Measurements from ENCODE around the gene TFPI. TPM values are rescaled to one million over a fixed set of nuclear protein-coding genes. Genes with fewer than 3 reads are reported as not detected.

TFPI gene
- total and polyA plus RNA-seq, 7 donors, result 2.3 to 83.1 (median 29.3) TPM

DNA sequence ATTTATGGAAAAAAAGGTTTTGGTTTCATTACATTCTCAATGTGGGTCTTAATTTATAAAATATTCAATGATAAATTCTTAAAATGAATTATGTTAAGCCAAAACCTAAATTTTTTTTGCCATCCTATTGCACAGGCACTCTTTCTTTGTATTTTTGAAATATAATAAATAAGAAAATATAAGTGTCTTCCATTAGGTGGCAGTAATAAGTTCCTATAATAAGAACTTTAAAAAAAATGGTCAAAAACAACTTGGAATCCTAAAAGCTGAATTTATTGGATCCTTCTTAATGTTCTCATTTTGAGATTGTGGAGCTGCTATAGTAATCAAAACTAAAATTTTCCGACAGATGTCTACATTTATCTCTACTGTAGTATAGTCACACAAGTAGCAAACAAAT is 111.9 kb downstream of the TFPI start:
- no peak for TF ChIP-seq POLR2AphosphoS5 (IDR thresholded peaks at IDR 0.05)
- no peak for TF ChIP-seq CTCF (IDR thresholded peaks at IDR 0.05)
- TF ChIP-seq EP300 (IDR thresholded peaks at IDR 0.05), result no peak
- no peak for TF ChIP-seq POLR2A (IDR thresholded peaks at IDR 0.05)
- Histone ChIP-seq H3K27ac (no peak overlapping the region), H3K36me3 (no peaks in the 10 kb centered on the region), H3K4me3 (no peak overlapping the region), H3K4me1 (no peaks in the 10 kb centered on the region), H3K27me3 (no peaks in the 10 kb centered on the region), H3K9me3 (no peaks in the 10 kb centered on the region)
- 76 to 87% methylated on average over 1 of the region's 1 CpG for WGBS, 2 donors
- intact Hi-C loops (cut with DNase I), result no loop called here
- DNase-seq, result no peak

DNA sequence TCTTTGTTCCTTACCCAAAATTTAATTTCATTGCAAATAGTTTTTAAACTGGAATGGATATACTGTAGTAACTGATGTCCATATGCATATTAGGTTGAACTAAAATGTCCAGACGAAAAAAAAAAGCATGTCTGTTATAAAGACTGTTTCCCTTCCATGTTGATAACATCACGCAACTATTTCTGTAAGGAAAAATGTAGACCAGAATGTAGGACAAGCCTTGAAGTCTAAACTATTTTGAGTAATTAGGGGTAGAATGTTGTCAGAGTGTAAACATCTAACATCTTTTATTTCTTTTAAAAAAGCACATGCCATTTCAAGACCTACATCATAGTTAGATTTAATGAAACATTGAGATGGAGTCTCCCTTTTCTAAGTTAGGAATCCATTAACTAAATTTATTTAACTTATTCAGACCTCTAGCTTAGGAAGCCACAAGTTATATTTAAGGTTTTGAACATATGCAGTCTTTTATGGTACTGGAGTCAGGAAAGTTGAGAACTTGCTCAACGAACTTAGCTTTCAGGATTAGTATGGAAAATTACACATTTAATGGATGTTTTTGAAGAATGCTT is 114.0 kb downstream of the TFPI start:
- Histone ChIP-seq H3K36me3 (no peaks in the 10 kb centered on the region), H3K27ac (no peak overlapping the region), H3K9me3 (no peaks in the 10 kb centered on the region), H3K4me1 (no peaks in the 10 kb centered on the region), H3K4me3 (no peak overlapping the region), H3K27me3 (no peaks in the 10 kb centered on the region)
- intact Hi-C loops (cut with DNase I), result no loop called here
- 61 to 71% methylated on average over 3 of the region's 3 CpGs for WGBS, 2 donors
- no peak for DNase-seq
- TF ChIP-seq POLR2AphosphoS5 (IDR thresholded peaks at IDR 0.05) (no peak), POLR2A (IDR thresholded peaks at IDR 0.05) (no peak), CTCF (IDR thresholded peaks at IDR 0.05) (no peak), EP300 (IDR thresholded peaks at IDR 0.05) (no peak)

DNA sequence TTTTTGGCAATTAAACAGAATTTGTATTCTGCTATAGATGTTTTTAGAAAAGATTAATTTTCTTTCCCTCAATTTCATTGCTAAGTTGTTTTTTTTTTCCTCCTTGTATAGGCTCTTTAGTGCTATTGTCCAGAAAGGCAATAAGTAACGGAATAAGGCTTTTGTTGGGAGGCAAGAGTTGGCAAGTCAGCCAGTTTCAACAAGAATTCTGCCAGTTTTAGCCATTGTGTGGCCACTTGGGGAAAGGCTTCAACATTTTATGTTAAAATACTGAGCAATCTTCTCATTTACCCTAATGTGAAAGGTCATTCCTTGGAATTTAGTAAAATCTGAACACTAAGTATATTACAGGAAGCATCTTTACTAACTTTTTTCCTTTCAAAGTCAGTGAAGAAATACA is 115.8 kb downstream of the TFPI start:
- TF ChIP-seq POLR2AphosphoS5 (IDR thresholded peaks at IDR 0.05) (no peak), POLR2A (IDR thresholded peaks at IDR 0.05) (no peak), EP300 (IDR thresholded peaks at IDR 0.05) (no peak), CTCF (IDR thresholded peaks at IDR 0.05) (no peak)

DNA sequence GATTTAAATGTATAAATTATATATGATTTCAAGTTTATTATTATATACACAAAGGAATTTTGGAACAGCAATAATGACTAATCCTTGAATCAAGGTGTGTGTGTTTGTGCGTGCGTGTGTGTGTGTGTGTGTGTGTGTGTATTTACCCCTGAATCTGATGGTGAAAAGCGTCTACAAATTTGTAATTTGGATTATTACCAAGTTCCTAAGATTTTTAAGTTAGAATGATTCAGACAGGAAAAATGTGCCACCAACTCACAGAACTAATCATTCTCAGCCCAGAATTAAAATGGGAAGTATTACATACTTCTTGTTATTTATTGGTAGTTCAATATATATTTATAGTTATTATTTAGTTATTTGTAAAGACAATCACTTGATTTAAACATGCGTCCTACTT is 118.5 kb downstream of the TFPI start:
- TF ChIP-seq POLR2AphosphoS5 (IDR thresholded peaks at IDR 0.05) (no peak), POLR2A (IDR thresholded peaks at IDR 0.05) (no peak), CTCF (IDR thresholded peaks at IDR 0.05) (no peak), EP300 (IDR thresholded peaks at IDR 0.05) (no peak)
- Histone ChIP-seq H3K27ac (no peak overlapping the region), H3K4me3 (no peak overlapping the region), H3K27me3 (no peaks in the 10 kb centered on the region), H3K4me1 (no peaks in the 10 kb centered on the region), H3K36me3 (no peaks in the 10 kb centered on the region), H3K9me3 (no peaks in the 10 kb centered on the region)
- no peak for DNase-seq
- WGBS, 2 donors, result 53 to 60% methylated on average over 4 of the region's 4 CpGs
- intact Hi-C loops (cut with DNase I), result no loop called here

More for the DNA sequence above, 115.8 kb downstream of the TFPI start:
- Histone ChIP-seq H3K27ac (no peak overlapping the region), H3K36me3 (no peaks in the 10 kb centered on the region), H3K4me3 (no peak overlapping the region), H3K9me3 (no peaks in the 10 kb centered on the region), H3K27me3 (no peaks in the 10 kb centered on the region), H3K4me1 (no peaks in the 10 kb centered on the region)
- no peak for DNase-seq
- 71 to 72% methylated on average over 1 of the region's 1 CpG for WGBS, 2 donors
- intact Hi-C loops (cut with DNase I), result no loop called here

DNA sequence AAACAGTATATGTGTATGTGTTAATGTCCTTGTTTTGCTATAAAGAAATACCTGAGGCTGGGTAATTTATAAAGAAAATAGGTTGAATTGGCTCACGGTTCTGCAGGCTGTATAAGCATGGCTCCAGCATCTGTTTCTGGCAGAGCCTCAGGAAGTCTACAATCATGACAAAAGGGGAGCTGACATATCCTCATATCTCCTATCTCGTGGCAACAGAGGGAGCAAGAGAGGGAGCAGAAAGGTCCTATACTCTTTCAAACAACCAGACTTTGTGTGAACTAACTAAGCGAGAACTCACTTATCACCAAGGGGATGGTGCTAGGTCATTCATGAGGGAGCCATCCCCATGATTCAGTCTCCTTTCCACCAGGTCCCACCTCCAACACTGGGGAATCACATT is 119.2 kb downstream of the TFPI start:
- Histone ChIP-seq H3K4me3 (no peak overlapping the region), H3K36me3 (no peaks in the 10 kb centered on the region), H3K4me1 (no peaks in the 10 kb centered on the region), H3K27ac (no peak overlapping the region), H3K27me3 (no peaks in the 10 kb centered on the region), H3K9me3 (no peaks in the 10 kb centered on the region)
- intact Hi-C loops (cut with DNase I), result no loop called here
- WGBS, 2 donors, result 70 to 86% methylated on average over 3 of the region's 3 CpGs
- no peak for DNase-seq
- no peak for TF ChIP-seq POLR2AphosphoS5 (IDR thresholded peaks at IDR 0.05)
- no peak for TF ChIP-seq EP300 (IDR thresholded peaks at IDR 0.05)
- no peak for TF ChIP-seq CTCF (IDR thresholded peaks at IDR 0.05)
